NCI-H345 (cell line): ENCODE results near the gene RIMKLA.
A peak's percentile ranks its signal among the peaks of the same experiment; 100 is the strongest.

Source experiments
- DNase-seq: peaks from one replicate; lab custom pipeline; 2025; lab: John Stamatoyannopoulos, UW

RIMKLA gene

GRCh38 chr1:42372796-42373195 is 7.8 kb upstream of the RIMKLA start:
- no peak for DNase-seq

- peak; percentile 70 for DNase-seq
Measured at GRCh38 chr1:42379794-42380585, 602 bp upstream of the RIMKLA start.

- no peak for DNase-seq
Measured at GRCh38 chr1:42381280-42381673, 685 bp downstream of the RIMKLA start.

- no peak for DNase-seq
Measured at GRCh38 chr1:42385283-42385682, 4.7 kb downstream of the RIMKLA start.

GRCh38 chr1:42386051-42386450 is 5.5 kb downstream of the RIMKLA start:
- DNase-seq, result no peak

GRCh38 chr1:42392255-42392654 is 11.7 kb downstream of the RIMKLA start:
- peak; percentile 47 for DNase-seq

GRCh38 chr1:42392967-42393848 is 12.6 kb downstream of the RIMKLA start:
- no peak for DNase-seq

GRCh38 chr1:42399315-42400100 is 18.9 kb downstream of the RIMKLA start:
- no peak for DNase-seq

- no peak for DNase-seq
Measured at GRCh38 chr1:42403880-42404400, 23.3 kb downstream of the RIMKLA start.

GRCh38 chr1:42414551-42415496 is 34.2 kb downstream of the RIMKLA start:
- no peak for DNase-seq

GRCh38 chr1:42417166-42417565 is 36.6 kb downstream of the RIMKLA start:
- no peak for DNase-seq

- DNase-seq, result no peak
Measured at GRCh38 chr1:42418516-42418915, 37.9 kb downstream of the RIMKLA start.

- DNase-seq, result peak; percentile 37
Measured at GRCh38 chr1:42419126-42419821, 38.7 kb downstream of the RIMKLA start.

- no peak for DNase-seq
Measured at GRCh38 chr1:42420121-42420520, 39.5 kb downstream of the RIMKLA start.

GRCh38 chr1:42420911-42421585 is 40.5 kb downstream of the RIMKLA start:
- peak; percentile 93 for DNase-seq

- no peak for DNase-seq
Measured at GRCh38 chr1:42422737-42423136, 42.1 kb downstream of the RIMKLA start.

GRCh38 chr1:42423681-42424080 is 43.1 kb downstream of the RIMKLA start:
- no peak for DNase-seq

- DNase-seq, result no peak
Measured at GRCh38 chr1:42424201-42424600, 43.6 kb downstream of the RIMKLA start.

GRCh38 chr1:42427240-42427639 is 46.6 kb downstream of the RIMKLA start:
- DNase-seq, result no peak

GRCh38 chr1:42429603-42430002 is 49.0 kb downstream of the RIMKLA start:
- DNase-seq, result no peak
